Omental fat pad (tissue), 4 donors: ENCODE measurements around the gene FAU. TPM values are rescaled to one million over a fixed set of nuclear protein-coding genes. Genes with fewer than 3 reads are reported as not detected.

ENCODE experiments used
- ATAC-seq: fragments of 150-250 bp; one replicate; pipeline ENCODE4 v1.9.1; 2016; ENCODE audit warnings: mild to moderate bottlenecking, moderate library complexity; ENCODE audit not compliant: low FRiP score
- DNase-seq: peaks from one replicate; pipeline ENCODE4 v3.0.0-alpha.2; 2019; ENCODE audit warnings: low spot score
- total RNA-seq, 4 donors: library from RNA; depleted of rRNA; stranded (reverse); fragments of >200 nt; gene quantifications; one replicate each; pipeline ENCODE4 v1.1.0, GENCODE V29; 2016
- TF ChIP-seq, protein P1 (sequence below), 3 donors: fragments of 450-650 bp; IDR thresholded peaks; one replicate each; pipeline ENCODE4 v1.5.1; 2016 to 2017; ENCODE audit warnings: antibody characterized with exemption in 3 of 3, mild to moderate bottlenecking in 3 of 3, moderate library complexity in 2 of 3

Gene FAU
- total RNA-seq, 4 donors from 2014 or later = 612 to 842 (median 711) TPM

DNA sequence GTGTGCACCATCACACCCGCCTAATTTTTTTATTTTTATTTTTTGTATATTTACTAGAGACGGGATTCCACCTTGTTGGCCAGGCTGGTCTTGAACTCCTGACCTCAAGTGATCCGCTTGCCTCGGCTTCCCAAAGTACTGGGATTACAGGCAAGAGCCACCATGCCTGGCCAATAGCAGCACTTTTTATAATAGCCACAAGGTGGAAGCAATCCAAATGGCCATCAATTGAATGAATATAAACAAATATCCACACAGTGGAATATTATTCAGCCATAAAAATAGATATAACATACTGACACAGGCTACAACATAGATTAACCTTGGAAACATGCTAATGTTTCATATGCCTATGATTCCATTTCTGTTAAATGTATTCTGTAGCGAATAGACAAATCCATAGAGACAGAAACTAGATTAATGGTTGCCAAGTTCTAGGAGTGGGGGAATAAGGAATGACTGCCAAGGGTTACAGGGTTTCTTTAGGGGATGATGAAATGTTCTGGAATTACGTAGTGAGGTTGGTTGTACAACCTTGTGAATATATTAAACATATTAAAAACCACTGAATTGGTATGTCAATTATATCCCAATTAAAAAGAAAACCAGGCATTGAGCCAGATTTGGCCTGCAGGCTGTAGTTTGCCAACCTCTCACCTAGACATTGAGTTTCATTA is 21.1 kb downstream of the FAU start:
- DNase-seq = no peak
- ATAC-seq = no peak
- TF ChIP-seq, protein P1, sequence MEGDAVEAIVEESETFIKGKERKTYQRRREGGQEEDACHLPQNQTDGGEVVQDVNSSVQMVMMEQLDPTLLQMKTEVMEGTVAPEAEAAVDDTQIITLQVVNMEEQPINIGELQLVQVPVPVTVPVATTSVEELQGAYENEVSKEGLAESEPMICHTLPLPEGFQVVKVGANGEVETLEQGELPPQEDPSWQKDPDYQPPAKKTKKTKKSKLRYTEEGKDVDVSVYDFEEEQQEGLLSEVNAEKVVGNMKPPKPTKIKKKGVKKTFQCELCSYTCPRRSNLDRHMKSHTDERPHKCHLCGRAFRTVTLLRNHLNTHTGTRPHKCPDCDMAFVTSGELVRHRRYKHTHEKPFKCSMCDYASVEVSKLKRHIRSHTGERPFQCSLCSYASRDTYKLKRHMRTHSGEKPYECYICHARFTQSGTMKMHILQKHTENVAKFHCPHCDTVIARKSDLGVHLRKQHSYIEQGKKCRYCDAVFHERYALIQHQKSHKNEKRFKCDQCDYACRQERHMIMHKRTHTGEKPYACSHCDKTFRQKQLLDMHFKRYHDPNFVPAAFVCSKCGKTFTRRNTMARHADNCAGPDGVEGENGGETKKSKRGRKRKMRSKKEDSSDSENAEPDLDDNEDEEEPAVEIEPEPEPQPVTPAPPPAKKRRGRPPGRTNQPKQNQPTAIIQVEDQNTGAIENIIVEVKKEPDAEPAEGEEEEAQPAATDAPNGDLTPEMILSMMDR (IDR thresholded peaks at IDR 0.05) = no peak

DNA sequence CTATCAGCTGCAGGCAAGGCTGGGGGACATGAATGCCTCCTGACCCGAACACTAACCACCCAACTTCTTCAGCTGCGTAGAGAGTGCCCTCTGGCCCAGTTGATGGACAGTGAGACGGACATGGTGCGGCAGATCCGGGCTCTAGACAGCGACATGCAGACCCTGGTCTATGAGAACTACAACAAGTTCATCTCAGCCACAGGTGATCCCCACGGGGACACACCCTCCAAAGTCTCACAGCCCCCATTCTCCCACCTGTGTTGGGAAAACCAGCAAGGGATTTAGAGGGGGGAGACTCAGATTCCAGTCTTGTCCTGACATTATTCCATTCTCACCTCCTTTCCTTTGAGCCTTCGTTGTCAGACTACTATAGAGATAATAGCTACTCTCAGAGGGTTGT is 25.0 kb downstream of the FAU start:
- DNase-seq = no peak
- no peak for ATAC-seq
- TF ChIP-seq, protein P1 (IDR thresholded peaks at IDR 0.05) = no peak

DNA sequence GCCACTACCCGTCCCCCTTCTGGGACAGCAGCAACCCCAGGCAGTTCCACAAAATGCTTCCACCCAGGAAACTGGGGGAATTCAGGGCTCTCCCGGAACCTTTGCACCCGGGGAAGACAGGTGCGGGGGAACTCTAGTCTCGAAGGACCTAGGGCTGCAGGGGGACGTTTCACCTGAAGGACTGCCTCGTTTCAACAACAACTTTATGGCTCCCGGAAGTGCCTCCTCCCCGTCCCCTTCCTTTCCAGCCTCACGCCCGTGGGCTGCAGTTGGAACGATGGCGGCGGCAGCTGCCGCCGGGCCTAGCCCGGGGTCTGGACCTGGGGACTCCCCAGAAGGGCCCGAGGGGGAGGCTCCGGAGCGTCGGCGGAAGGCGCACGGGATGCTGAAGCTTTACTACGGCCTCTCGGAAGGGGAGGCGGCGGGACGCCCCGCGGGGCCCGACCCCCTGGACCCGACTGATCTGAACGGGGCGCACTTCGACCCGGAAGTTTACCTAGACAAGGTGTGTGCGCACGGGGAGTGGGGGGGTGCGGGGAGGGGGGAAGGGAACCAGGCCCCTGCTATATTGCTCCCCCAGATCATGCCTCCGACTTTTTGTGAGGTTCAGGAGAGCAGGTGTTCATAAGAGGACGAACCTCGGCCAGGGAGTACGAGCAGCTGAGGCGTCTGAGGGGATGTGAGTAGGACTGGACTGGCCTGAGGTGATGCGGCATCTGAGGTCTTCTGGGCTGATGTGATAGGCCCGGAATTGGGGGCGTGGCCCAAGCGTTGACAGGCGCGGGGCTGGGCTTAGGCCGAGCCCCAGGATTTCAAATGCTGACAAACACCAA is 25.7 kb downstream of the FAU start, which contains the start of gene VPS51:
VPS51 (plus strand) TSS at position 241 of the 833 bp plus-strand sequence; CDS start at position 278, 37 bp downstream.
- peak; percentile 84 for DNase-seq
- ATAC-seq = peak; percentile 96
- TF ChIP-seq, protein P1 (IDR thresholded peaks at IDR 0.05) = no peak

DNA sequence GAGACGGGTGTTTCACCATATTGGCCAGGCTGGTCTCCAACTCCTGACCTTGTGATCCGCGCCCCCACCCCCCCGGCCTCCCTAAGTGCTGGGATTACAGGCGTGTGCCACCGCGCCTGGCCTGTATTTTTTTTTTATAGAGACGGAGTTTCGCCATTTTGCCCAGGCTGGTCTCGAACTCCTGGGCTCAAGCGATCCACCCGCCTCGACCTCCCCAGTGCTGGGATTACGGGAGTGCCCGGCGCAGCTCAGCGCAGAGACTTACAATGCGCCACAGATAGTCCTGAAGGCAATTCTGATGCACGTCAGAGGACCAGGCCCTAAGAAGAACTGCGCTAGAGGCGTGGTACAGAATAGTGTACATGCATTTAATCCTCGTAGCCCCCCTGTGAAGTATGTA is 26.5 kb downstream of the FAU start:
- DNase-seq (no peak), ATAC-seq (peak; percentile 5)
- TF ChIP-seq, protein P1 (IDR thresholded peaks at IDR 0.05) = no peak

DNA sequence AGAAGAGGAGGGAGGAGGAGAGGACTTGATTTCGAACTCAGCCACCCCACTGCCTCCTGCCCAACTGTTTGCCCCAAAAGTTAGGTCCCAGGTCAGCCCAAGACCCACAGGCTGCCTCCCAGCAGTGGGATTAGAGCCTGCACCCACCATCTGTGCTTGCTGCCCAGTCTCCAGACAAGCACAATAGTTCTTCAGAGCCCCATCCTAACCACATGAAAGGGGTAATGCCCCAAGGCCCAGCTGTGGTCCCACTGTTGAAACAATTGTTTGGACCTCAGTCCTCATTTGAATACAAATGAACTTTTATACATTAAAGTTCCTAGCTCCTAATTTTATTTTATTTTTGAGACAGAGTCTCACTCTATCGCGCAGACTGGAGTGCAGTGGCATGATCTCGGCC is 31.3 kb downstream of the FAU start:
- TF ChIP-seq, protein P1 (IDR thresholded peaks at IDR 0.05) = no peak
- ATAC-seq (no peak), DNase-seq (no peak)

DNA sequence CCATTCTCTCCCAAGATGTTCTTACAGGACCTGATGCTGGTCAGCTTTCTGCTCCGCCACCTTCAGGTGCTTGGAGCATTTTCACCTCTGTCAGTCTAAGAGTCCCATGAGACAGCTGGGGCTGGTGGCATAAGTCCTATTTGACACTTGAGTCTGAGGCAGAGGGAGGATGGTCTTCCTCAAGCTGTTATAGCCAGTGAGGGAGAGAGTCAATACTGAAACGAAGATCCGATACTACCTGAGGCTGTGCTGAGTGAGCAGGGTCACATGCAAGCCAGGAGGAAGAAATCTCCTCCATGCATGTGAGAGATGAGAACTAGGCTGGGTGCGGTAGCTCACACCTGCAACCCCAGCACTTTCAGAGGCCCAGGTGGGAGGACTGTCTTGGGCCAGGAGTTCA is 32.3 kb downstream of the FAU start:
- TF ChIP-seq, protein P1 (IDR thresholded peaks at IDR 0.05) = no peak
- no peak for ATAC-seq
- DNase-seq = no peak
